ENCODE results near the gene MYO3B. TPM values are rescaled to one million over a fixed set of nuclear protein-coding genes. Genes with fewer than 3 reads are reported as not detected.

MYO3B gene
- polyA plus RNA-seq, 1 donor (not counting 4 experiments of a cell fraction or from before 2014, with no cell fraction given) = 4.4 TPM

- DNase-seq (ENCODE audit: low read depth, low spot score) = no peak
- Histone ChIP-seq H3K27me3 (ENCODE audit: control insufficient read depth, extremely low read depth, insufficient read depth, low read length) (no peaks in the 10 kb centered on the region), H3K9me3 (ENCODE audit: control insufficient read depth, low read depth, low read length) (peaks cover 2% of the 10 kb centered on the region), H3K4me1 (ENCODE audit: control insufficient read depth, extremely low read depth, insufficient read depth, low read length) (peaks cover 22% of the 10 kb centered on the region), H3K27ac (ENCODE audit: control insufficient read depth, insufficient read depth, low read length) (no peak overlapping the region), H3K4me3 (ENCODE audit: control insufficient read depth in 2 of 3, extremely low read depth in 1 of 3, insufficient read depth in 2 of 3, low read depth in 1 of 3, low read length in 3 of 3) (no peak overlapping the region), H2AFZ (ENCODE audit: control insufficient read depth, low read length) (no peak overlapping the region), H3K9ac (ENCODE audit: control insufficient read depth, extremely low read depth, insufficient read depth, low read length) (no peak overlapping the region), H3K79me2 (ENCODE audit: control insufficient read depth, insufficient read depth, low read length) (no peaks in the 10 kb centered on the region), H3K4me2 (ENCODE audit: control insufficient read depth, extremely low read depth, insufficient read depth, low read depth, low read length) (no peak overlapping the region), H3K9me1 (ENCODE audit: control insufficient read depth, extremely low read depth, insufficient read depth, low read length) (no peaks in the 10 kb centered on the region), H4K20me1 (ENCODE audit: control insufficient read depth, extremely low read depth, insufficient read depth, low read length) (no peaks in the 10 kb centered on the region), H3K36me3 (ENCODE audit: control insufficient read depth in 2 of 2, extremely low read depth in 1 of 2, insufficient read depth in 2 of 2, low read length in 2 of 2) (no peaks in the 10 kb centered on the region)
- dilution Hi-C loops (cut with MboI; ENCODE audit: extremely low pct_ligation_motif_present, low sequenced_read_pairs) = no loop called here
- no peak for FAIRE-seq
- TF ChIP-seq CTCF (optimal IDR thresholded peaks at IDR 0.05 in 1 of 3, IDR thresholded peaks at IDR 0.05 in 1 of 3, conservative IDR thresholded peaks at IDR 0.05 in 1 of 3; ENCODE audit: extremely low read depth in 1 of 3, insufficient read depth in 2 of 3, low read length in 3 of 3) = no peak
- TF ChIP-seq EZH2 (IDR thresholded peaks at IDR 0.05; ENCODE audit: low read length) = no peak
Measured at GRCh38 chr2:170141865-170142264, 36.1 kb upstream of the MYO3B start.

GRCh38 chr2:170142502-170142901, 35.4 kb upstream of the MYO3B start:
- Histone ChIP-seq H3K9ac (ENCODE audit: control insufficient read depth, extremely low read depth, insufficient read depth, low read length) (no peak overlapping the region), H3K79me2 (ENCODE audit: control insufficient read depth, insufficient read depth, low read length) (no peaks in the 10 kb centered on the region), H3K27ac (ENCODE audit: control insufficient read depth, insufficient read depth, low read length) (no peak overlapping the region), H4K20me1 (ENCODE audit: control insufficient read depth, extremely low read depth, insufficient read depth, low read length) (no peaks in the 10 kb centered on the region), H3K4me3 (ENCODE audit: control insufficient read depth in 2 of 3, extremely low read depth in 1 of 3, insufficient read depth in 2 of 3, low read depth in 1 of 3, low read length in 3 of 3) (no peak overlapping the region), H2AFZ (ENCODE audit: control insufficient read depth, low read length) (no peak overlapping the region), H3K9me1 (ENCODE audit: control insufficient read depth, extremely low read depth, insufficient read depth, low read length) (no peaks in the 10 kb centered on the region), H3K27me3 (ENCODE audit: control insufficient read depth, extremely low read depth, insufficient read depth, low read length) (no peaks in the 10 kb centered on the region), H3K36me3 (ENCODE audit: control insufficient read depth in 2 of 2, extremely low read depth in 1 of 2, insufficient read depth in 2 of 2, low read length in 2 of 2) (no peaks in the 10 kb centered on the region), H3K4me1 (ENCODE audit: control insufficient read depth, extremely low read depth, insufficient read depth, low read length) (peaks cover 28% of the 10 kb centered on the region), H3K4me2 (ENCODE audit: control insufficient read depth, extremely low read depth, insufficient read depth, low read depth, low read length) (no peak overlapping the region), H3K9me3 (ENCODE audit: control insufficient read depth, low read depth, low read length) (peaks cover 2% of the 10 kb centered on the region)
- dilution Hi-C loops (cut with MboI; ENCODE audit: extremely low pct_ligation_motif_present, low sequenced_read_pairs) = no loop called here
- no peak for FAIRE-seq
- DNase-seq (ENCODE audit: low read depth, low spot score) = no peak
- TF ChIP-seq EZH2 (IDR thresholded peaks at IDR 0.05; ENCODE audit: low read length) (no peak), CTCF (optimal IDR thresholded peaks at IDR 0.05 in 1 of 3, IDR thresholded peaks at IDR 0.05 in 1 of 3, conservative IDR thresholded peaks at IDR 0.05 in 1 of 3; ENCODE audit: extremely low read depth in 1 of 3, insufficient read depth in 2 of 3, low read length in 3 of 3) (no peak)
